NCI-H526 treated with DMSO at 0.1 percent for 48 hours (cell line): ENCODE measurements around the gene MST1.
A peak's percentile ranks its signal among the peaks of the same experiment; 100 is the strongest.

Experiments
- DNase-seq: peaks from one replicate; lab custom pipeline; 2025; lab: John Stamatoyannopoulos, UW

The MST1 gene

GRCh38 chr3:49689046-49689907 is at the start of gene MST1, which contains the start of gene RNF123:
MST1 (minus strand) TSS chr3:49689474; CDS start chr3:49688691, 783 bp downstream.
RNF123 (plus strand) TSS chr3:49689557; CDS start chr3:49691166, 1,609 bp downstream.
- DNase-seq, result no peak

GRCh38 chr3:49738067-49738713 is 48.9 kb upstream of the MST1 start:
- no peak for DNase-seq

GRCh38 chr3:49734752-49735151 is 45.5 kb upstream of the MST1 start:
- no peak for DNase-seq

GRCh38 chr3:49733551-49733950 is 44.3 kb upstream of the MST1 start:
- no peak for DNase-seq

- no peak for DNase-seq
Measured at GRCh38 chr3:49732597-49732996, 43.3 kb upstream of the MST1 start.

GRCh38 chr3:49729966-49730609 is 40.8 kb upstream of the MST1 start:
- DNase-seq, result no peak

GRCh38 chr3:49727924-49728361 is 38.7 kb upstream of the MST1 start:
- DNase-seq, result no peak

- DNase-seq, result no peak
Measured at GRCh38 chr3:49727154-49727923, 38.1 kb upstream of the MST1 start.

- DNase-seq, result no peak
Measured at GRCh38 chr3:49725906-49726681, 36.8 kb upstream of the MST1 start.

- DNase-seq, result no peak
Measured at GRCh38 chr3:49724586-49724985, 35.3 kb upstream of the MST1 start.

GRCh38 chr3:49723628-49724551 is 34.6 kb upstream of the MST1 start, which contains the start of gene GMPPB:
GMPPB (minus strand) TSS chr3:49723951; CDS start chr3:49723726, 225 bp downstream.
- peak; percentile 90 for DNase-seq

GRCh38 chr3:49723296-49723627 is 34.0 kb upstream of the MST1 start:
- DNase-seq, result no peak

GRCh38 chr3:49722896-49723295 is 33.6 kb upstream of the MST1 start:
- no peak for DNase-seq

- DNase-seq, result no peak
Measured at GRCh38 chr3:49721896-49722781, 32.9 kb upstream of the MST1 start.

- no peak for DNase-seq
Measured at GRCh38 chr3:49721596-49721895, 32.3 kb upstream of the MST1 start.

- no peak for DNase-seq
Measured at GRCh38 chr3:49720855-49721595, 31.8 kb upstream of the MST1 start.

- peak; percentile 84 for DNase-seq
Measured at GRCh38 chr3:49719214-49719884, 30.1 kb upstream of the MST1 start, which contains the start of gene AMIGO3. AMIGO3 (minus strand) TSS chr3:49719684; CDS start chr3:49719465, 219 bp downstream.

GRCh38 chr3:49718858-49719213 is 29.6 kb upstream of the MST1 start:
- DNase-seq, result no peak
